ENCODE data around the gene UBR4.

DNA sequence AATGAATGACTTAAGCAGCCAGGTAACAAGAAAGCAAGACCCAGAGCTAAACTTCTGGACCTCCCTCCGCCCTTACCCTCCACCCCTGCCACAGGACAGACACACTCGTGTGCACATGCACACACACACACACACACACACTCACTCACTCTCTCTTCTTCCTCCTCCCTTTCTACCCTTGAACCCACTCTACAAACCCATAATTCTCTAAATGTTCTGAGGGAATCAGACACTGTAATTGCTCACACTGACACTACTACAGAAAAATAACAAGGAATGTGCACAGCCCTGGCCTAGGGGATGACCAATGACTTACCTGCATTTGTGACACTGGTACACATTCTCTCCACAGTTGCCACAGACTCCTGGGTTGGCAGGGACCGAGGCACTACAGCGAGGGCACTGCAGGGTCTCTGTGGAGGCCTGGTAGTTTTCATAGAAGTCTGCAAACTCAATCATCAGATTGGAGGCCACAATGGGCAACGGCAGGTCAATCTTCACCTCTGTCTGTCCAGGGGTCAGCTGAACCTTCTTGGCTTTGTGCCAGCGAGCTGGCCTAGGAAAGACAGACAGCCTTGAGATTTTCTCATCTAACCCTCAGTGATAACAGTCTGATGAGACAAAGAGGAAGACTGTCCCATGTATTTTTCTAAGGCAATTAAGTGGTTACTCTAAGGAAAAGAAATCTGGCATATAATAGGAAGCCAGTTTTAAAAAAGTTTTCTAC, 94.8 kb downstream of the UBR4 start:
- TF ChIP-seq, protein P1, sequence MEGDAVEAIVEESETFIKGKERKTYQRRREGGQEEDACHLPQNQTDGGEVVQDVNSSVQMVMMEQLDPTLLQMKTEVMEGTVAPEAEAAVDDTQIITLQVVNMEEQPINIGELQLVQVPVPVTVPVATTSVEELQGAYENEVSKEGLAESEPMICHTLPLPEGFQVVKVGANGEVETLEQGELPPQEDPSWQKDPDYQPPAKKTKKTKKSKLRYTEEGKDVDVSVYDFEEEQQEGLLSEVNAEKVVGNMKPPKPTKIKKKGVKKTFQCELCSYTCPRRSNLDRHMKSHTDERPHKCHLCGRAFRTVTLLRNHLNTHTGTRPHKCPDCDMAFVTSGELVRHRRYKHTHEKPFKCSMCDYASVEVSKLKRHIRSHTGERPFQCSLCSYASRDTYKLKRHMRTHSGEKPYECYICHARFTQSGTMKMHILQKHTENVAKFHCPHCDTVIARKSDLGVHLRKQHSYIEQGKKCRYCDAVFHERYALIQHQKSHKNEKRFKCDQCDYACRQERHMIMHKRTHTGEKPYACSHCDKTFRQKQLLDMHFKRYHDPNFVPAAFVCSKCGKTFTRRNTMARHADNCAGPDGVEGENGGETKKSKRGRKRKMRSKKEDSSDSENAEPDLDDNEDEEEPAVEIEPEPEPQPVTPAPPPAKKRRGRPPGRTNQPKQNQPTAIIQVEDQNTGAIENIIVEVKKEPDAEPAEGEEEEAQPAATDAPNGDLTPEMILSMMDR (IDR thresholded peaks at IDR 0.05; ENCODE audit: control extremely low read depth in 1 of 3, insufficient read depth in 1 of 3, low read depth in 1 of 3, low read length in 3 of 3): no peak
- TF ChIP-seq YY1 (IDR thresholded peaks at IDR 0.05; ENCODE audit: low read depth, low read length) (no peak), CREB1 (IDR thresholded peaks at IDR 0.05) (no peak), SIN3A (conservative IDR thresholded peaks at IDR 0.05 in 1 of 2, IDR thresholded peaks at IDR 0.05 in 1 of 2; ENCODE audit: low read depth in 1 of 2, low read length in 2 of 2) (no peak), JUND (IDR thresholded peaks at IDR 0.05; ENCODE audit: low read length) (no peak), RBBP5 (IDR thresholded peaks at IDR 0.05; ENCODE audit: borderline replicate concordance, low read depth, low read length) (no peak), CHD2 (IDR thresholded peaks at IDR 0.05; ENCODE audit: low read length) (no peak), TEAD4 (IDR thresholded peaks at IDR 0.05; ENCODE audit: low read depth, low read length) (no peak), POLR2AphosphoS5 (IDR thresholded peaks at IDR 0.05; ENCODE audit: low read depth, low read length) (no peak), NRF1 (IDR thresholded peaks at IDR 0.05; ENCODE audit: low read depth, low read length) (no peak), SP1 (IDR thresholded peaks at IDR 0.05; ENCODE audit: low read depth, low read length) (no peak), POLR2A (IDR thresholded peaks at IDR 0.05; ENCODE audit: control extremely low read depth in 1 of 2, low read depth in 2 of 2, low read length in 2 of 2) (no peak)
- TF ChIP-seq, protein P2, sequence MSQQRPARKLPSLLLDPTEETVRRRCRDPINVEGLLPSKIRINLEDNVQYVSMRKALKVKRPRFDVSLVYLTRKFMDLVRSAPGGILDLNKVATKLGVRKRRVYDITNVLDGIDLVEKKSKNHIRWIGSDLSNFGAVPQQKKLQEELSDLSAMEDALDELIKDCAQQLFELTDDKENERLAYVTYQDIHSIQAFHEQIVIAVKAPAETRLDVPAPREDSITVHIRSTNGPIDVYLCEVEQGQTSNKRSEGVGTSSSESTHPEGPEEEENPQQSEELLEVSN (IDR thresholded peaks at IDR 0.05): no peak
